Measurements from ENCODE around the gene TSHZ2. TPM values are rescaled to one million over a fixed set of nuclear protein-coding genes. Genes with fewer than 3 reads are reported as not detected.
A peak's percentile ranks its signal among the peaks of the same experiment; 100 is the strongest.
"Not testable (repeated sequence)": the region's sequence is repeated elsewhere in the genome, so short reads cannot be mapped to it uniquely, and the experiment has no call there.

TSHZ2 gene
- polyA plus RNA-seq, 1 donor, result 10.7 TPM

GRCh38 chr20:53428588-53428987 lies 456.4 kb downstream of the TSHZ2 start:
- Histone ChIP-seq H3K36me3 (ENCODE audit: control insufficient read depth, insufficient read depth, low read length) (no peaks in the 10 kb centered on the region), H3K27me3 (ENCODE audit: control insufficient read depth, insufficient read depth, low read length) (no peaks in the 10 kb centered on the region), H3K4me3 (ENCODE audit: low read length) (no peak overlapping the region), H3K27ac (ENCODE audit: low read length) (no peak overlapping the region), H3K4me1 (ENCODE audit: control insufficient read depth, insufficient read depth, low read length) (no peaks in the 10 kb centered on the region), H3K9me3 (ENCODE audit: control insufficient read depth, low read depth, low read length) (no peaks in the 10 kb centered on the region)
- DNase-seq, result no peak
- no CpG with 5 or more reads among the region's 3 CpGs for WGBS (ENCODE audit: insufficient coverage, low lambda C conversion rate)

- Histone ChIP-seq H3K27me3 (ENCODE audit: control insufficient read depth, insufficient read depth, low read length) (no peaks in the 10 kb centered on the region), H3K36me3 (ENCODE audit: control insufficient read depth, insufficient read depth, low read length) (no peaks in the 10 kb centered on the region), H3K27ac (ENCODE audit: low read length) (no peak overlapping the region), H3K4me1 (ENCODE audit: control insufficient read depth, insufficient read depth, low read length) (no peaks in the 10 kb centered on the region), H3K4me3 (ENCODE audit: low read length) (no peak overlapping the region), H3K9me3 (ENCODE audit: control insufficient read depth, low read depth, low read length) (no peaks in the 10 kb centered on the region)
- DNase-seq, result no peak
- WGBS (ENCODE audit: insufficient coverage, low lambda C conversion rate), result no CpG with 5 or more reads among the region's 3 CpGs
Observed at GRCh38 chr20:53428996-53429395, 456.8 kb downstream of the TSHZ2 start.

GRCh38 chr20:53434662-53435061 lies 462.5 kb downstream of the TSHZ2 start:
- no peaks in the 10 kb centered on the region for H3K27me3 ChIP-seq (ENCODE audit: control insufficient read depth, insufficient read depth, low read length)
- H3K27ac ChIP-seq (ENCODE audit: low read length), result no peak overlapping the region
- H3K9me3 ChIP-seq (ENCODE audit: control insufficient read depth, low read depth, low read length), result no peaks in the 10 kb centered on the region
- H3K4me3 ChIP-seq (ENCODE audit: low read length), result no peak overlapping the region
- 80% methylated on average over 1 of the region's 10 CpGs for WGBS (ENCODE audit: insufficient coverage, low lambda C conversion rate)
- H3K36me3 ChIP-seq (ENCODE audit: control insufficient read depth, insufficient read depth, low read length), result no peaks in the 10 kb centered on the region
- peak in 1 of 2 donors; percentile 7 for DNase-seq
- no peaks in the 10 kb centered on the region for H3K4me1 ChIP-seq (ENCODE audit: control insufficient read depth, insufficient read depth, low read length)

GRCh38 chr20:53436927-53437326 lies 464.8 kb downstream of the TSHZ2 start:
- WGBS (ENCODE audit: insufficient coverage, low lambda C conversion rate), result no CpG with 5 or more reads among the region's 4 CpGs
- not testable (repeated sequence) for H3K4me1 ChIP-seq (ENCODE audit: control insufficient read depth, insufficient read depth, low read length); H3K4me3 ChIP-seq (ENCODE audit: low read length); H3K27ac ChIP-seq (ENCODE audit: low read length); H3K9me3 ChIP-seq (ENCODE audit: control insufficient read depth, low read depth, low read length); H3K27me3 ChIP-seq (ENCODE audit: control insufficient read depth, insufficient read depth, low read length); DNase-seq; H3K36me3 ChIP-seq (ENCODE audit: control insufficient read depth, insufficient read depth, low read length)

- no peaks in the 10 kb centered on the region for H3K4me1 ChIP-seq (ENCODE audit: control insufficient read depth, insufficient read depth, low read length)
- no peak overlapping the region for H3K27ac ChIP-seq (ENCODE audit: low read length)
- no peak overlapping the region for H3K4me3 ChIP-seq (ENCODE audit: low read length)
- no CpG with 5 or more reads among the region's 4 CpGs for WGBS (ENCODE audit: insufficient coverage, low lambda C conversion rate)
- no peaks in the 10 kb centered on the region for H3K36me3 ChIP-seq (ENCODE audit: control insufficient read depth, insufficient read depth, low read length)
- no peaks in the 10 kb centered on the region for H3K9me3 ChIP-seq (ENCODE audit: control insufficient read depth, low read depth, low read length)
- DNase-seq, result no peak
- H3K27me3 ChIP-seq (ENCODE audit: control insufficient read depth, insufficient read depth, low read length), result no peaks in the 10 kb centered on the region
Observed at GRCh38 chr20:53438368-53438767, 466.2 kb downstream of the TSHZ2 start.

GRCh38 chr20:53439046-53439445 lies 466.9 kb downstream of the TSHZ2 start:
- H3K27me3 ChIP-seq (ENCODE audit: control insufficient read depth, insufficient read depth, low read length), result no peaks in the 10 kb centered on the region
- no peaks in the 10 kb centered on the region for H3K4me1 ChIP-seq (ENCODE audit: control insufficient read depth, insufficient read depth, low read length)
- no peak overlapping the region for H3K4me3 ChIP-seq (ENCODE audit: low read length)
- no peaks in the 10 kb centered on the region for H3K36me3 ChIP-seq (ENCODE audit: control insufficient read depth, insufficient read depth, low read length)
- no peak for DNase-seq
- H3K9me3 ChIP-seq (ENCODE audit: control insufficient read depth, low read depth, low read length), result no peaks in the 10 kb centered on the region
- H3K27ac ChIP-seq (ENCODE audit: low read length), result no peak overlapping the region
- 71% methylated on average over 1 of the region's 1 CpG for WGBS (ENCODE audit: insufficient coverage, low lambda C conversion rate)

- no peaks in the 10 kb centered on the region for H3K9me3 ChIP-seq (ENCODE audit: control insufficient read depth, low read depth, low read length)
- WGBS (ENCODE audit: insufficient coverage, low lambda C conversion rate), result 80% methylated on average over 1 of the region's 2 CpGs
Observed at GRCh38 chr20:53439616-53440015, 467.5 kb downstream of the TSHZ2 start.

GRCh38 chr20:53444401-53445149 lies 472.4 kb downstream of the TSHZ2 start:
- no peak overlapping the region for H3K27ac ChIP-seq (ENCODE audit: low read length)
- H3K4me1 ChIP-seq (ENCODE audit: control insufficient read depth, insufficient read depth, low read length), result no peaks in the 10 kb centered on the region
- no peaks in the 10 kb centered on the region for H3K9me3 ChIP-seq (ENCODE audit: control insufficient read depth, low read depth, low read length)
- no peak overlapping the region for H3K4me3 ChIP-seq (ENCODE audit: low read length)
- DNase-seq, result peak; percentile 9 to 17
- no peaks in the 10 kb centered on the region for H3K36me3 ChIP-seq (ENCODE audit: control insufficient read depth, insufficient read depth, low read length)
- WGBS (ENCODE audit: insufficient coverage, low lambda C conversion rate), result 40% methylated on average over 3 of the region's 9 CpGs
- no peaks in the 10 kb centered on the region for H3K27me3 ChIP-seq (ENCODE audit: control insufficient read depth, insufficient read depth, low read length)

More at GRCh38 chr20:53439616-53440015, 467.5 kb downstream of the TSHZ2 start:
- no peaks in the 10 kb centered on the region for H3K4me1 ChIP-seq (ENCODE audit: control insufficient read depth, insufficient read depth, low read length)
- H3K27ac ChIP-seq (ENCODE audit: low read length), result no peak overlapping the region
- no peaks in the 10 kb centered on the region for H3K36me3 ChIP-seq (ENCODE audit: control insufficient read depth, insufficient read depth, low read length)
- no peaks in the 10 kb centered on the region for H3K27me3 ChIP-seq (ENCODE audit: control insufficient read depth, insufficient read depth, low read length)
- no peak for DNase-seq
- no peak overlapping the region for H3K4me3 ChIP-seq (ENCODE audit: low read length)

GRCh38 chr20:53445321-53445731 lies 473.2 kb downstream of the TSHZ2 start:
- Histone ChIP-seq H3K4me1 (ENCODE audit: control insufficient read depth, insufficient read depth, low read length) (no peaks in the 10 kb centered on the region), H3K27me3 (ENCODE audit: control insufficient read depth, insufficient read depth, low read length) (no peaks in the 10 kb centered on the region), H3K27ac (ENCODE audit: low read length) (no peak overlapping the region), H3K4me3 (ENCODE audit: low read length) (no peak overlapping the region), H3K9me3 (ENCODE audit: control insufficient read depth, low read depth, low read length) (no peaks in the 10 kb centered on the region), H3K36me3 (ENCODE audit: control insufficient read depth, insufficient read depth, low read length) (no peaks in the 10 kb centered on the region)
- no CpG with 5 or more reads among the region's 6 CpGs for WGBS (ENCODE audit: insufficient coverage, low lambda C conversion rate)
- DNase-seq, result peak in 1 of 2 donors; percentile 18

GRCh38 chr20:53445932-53446331 lies 473.8 kb downstream of the TSHZ2 start:
- Histone ChIP-seq H3K36me3 (ENCODE audit: control insufficient read depth, insufficient read depth, low read length) (no peaks in the 10 kb centered on the region), H3K4me1 (ENCODE audit: control insufficient read depth, insufficient read depth, low read length) (no peaks in the 10 kb centered on the region), H3K27ac (ENCODE audit: low read length) (no peak overlapping the region), H3K9me3 (ENCODE audit: control insufficient read depth, low read depth, low read length) (no peaks in the 10 kb centered on the region), H3K4me3 (ENCODE audit: low read length) (no peak overlapping the region), H3K27me3 (ENCODE audit: control insufficient read depth, insufficient read depth, low read length) (no peaks in the 10 kb centered on the region)
- WGBS (ENCODE audit: insufficient coverage, low lambda C conversion rate), result no CpG with 5 or more reads among the region's 7 CpGs
- DNase-seq, result no peak

- H3K27me3 ChIP-seq (ENCODE audit: control insufficient read depth, insufficient read depth, low read length), result no peaks in the 10 kb centered on the region
- H3K4me3 ChIP-seq (ENCODE audit: low read length), result no peak overlapping the region
- H3K36me3 ChIP-seq (ENCODE audit: control insufficient read depth, insufficient read depth, low read length), result no peaks in the 10 kb centered on the region
- WGBS (ENCODE audit: insufficient coverage, low lambda C conversion rate), result no CpG with 5 or more reads among the region's 3 CpGs
- no peak overlapping the region for H3K27ac ChIP-seq (ENCODE audit: low read length)
- no peaks in the 10 kb centered on the region for H3K4me1 ChIP-seq (ENCODE audit: control insufficient read depth, insufficient read depth, low read length)
- no peak for DNase-seq
- H3K9me3 ChIP-seq (ENCODE audit: control insufficient read depth, low read depth, low read length), result no peaks in the 10 kb centered on the region
Observed at GRCh38 chr20:53447316-53447715, 475.2 kb downstream of the TSHZ2 start.

All from large intestine (tissue), 3 donors.